Endodermal cell (in vitro differentiated cells): ENCODE data around the gene GRIA3. TPM values are rescaled to one million over a fixed set of nuclear protein-coding genes. Genes with fewer than 3 reads are reported as not detected.

Experiments
- DNase-seq: peaks from one replicate; pipeline ENCODE4 v3.0.0-alpha.2; 2017
- H3K27ac ChIP-seq: 2 replicates; pipeline ENCODE4 v1.5.1; 2013; ENCODE audit warnings: mild to moderate bottlenecking, low read depth, low read length, moderate library complexity
- H3K27me3 ChIP-seq: 2 replicates; pipeline ENCODE4 v1.6.1; 2013; ENCODE audit warnings: mild to moderate bottlenecking, low read length, moderate library complexity; ENCODE audit not compliant: insufficient read depth, control insufficient read depth, poor library complexity, severe bottlenecking
- H3K36me3 ChIP-seq: 2 replicates; pipeline ENCODE4 v1.7.0; 2013; ENCODE audit warnings: mild to moderate bottlenecking, low read length, moderate library complexity; ENCODE audit not compliant: control insufficient read depth, insufficient read depth
- H3K4me1 ChIP-seq: one replicate; pipeline ENCODE4 v1.7.0; 2013; ENCODE audit warnings: low read length; ENCODE audit not compliant: control insufficient read depth, insufficient read depth
- H3K4me3 ChIP-seq: 2 replicates; pipeline ENCODE4 v1.5.1; 2013; ENCODE audit warnings: mild to moderate bottlenecking, low read length, moderate library complexity
- H3K9ac ChIP-seq: 2 replicates; pipeline ENCODE4 v1.6.1; 2013; ENCODE audit warnings: mild to moderate bottlenecking, low read length, moderate library complexity; ENCODE audit not compliant: poor library complexity, severe bottlenecking; ENCODE audit errors: extremely low read depth
- H3K9me3 ChIP-seq: 2 replicates; pipeline ENCODE4 v1.6.1; 2013; ENCODE audit warnings: mild to moderate bottlenecking, low read length, moderate library complexity; ENCODE audit not compliant: control insufficient read depth
- H3K27ac Mint-ChIP-seq: 2 replicates; pipeline ENCODE4 v1.8.0; 2020; ENCODE audit warnings: mixed read lengths
- H3K27me3 Mint-ChIP-seq: 2 replicates; pipeline ENCODE4 v1.8.0; 2021; ENCODE audit warnings: mild to moderate bottlenecking, mixed read lengths; ENCODE audit not compliant: insufficient read depth
- H3K36me3 Mint-ChIP-seq: 2 replicates; pipeline ENCODE4 v1.8.0; 2020; ENCODE audit warnings: low read depth, mixed read lengths
- H3K4me1 Mint-ChIP-seq: 2 replicates; pipeline ENCODE4 v1.8.0; 2020; ENCODE audit warnings: mixed read lengths
- H3K4me3 Mint-ChIP-seq: 2 replicates; pipeline ENCODE4 v1.8.0; 2020; ENCODE audit warnings: mild to moderate bottlenecking, moderate library complexity, mixed read lengths
- H3K9me3 Mint-ChIP-seq: 2 replicates; pipeline ENCODE4 v1.8.0; 2020; ENCODE audit warnings: mild to moderate bottlenecking, mixed read lengths
- CTCF ChIP-seq: fragments of 200-600 bp; sonication (generic); conservative IDR thresholded peaks from 2 replicates; pipeline ENCODE4 v1.5.0; 2021; ENCODE audit warnings: antibody characterized with exemption, mild to moderate bottlenecking
- WGBS, 2 experiments: methylation state at CpG; one replicate each; pipeline versions ENCODE4 v1.1.5 to v1.1.7; 2013; ENCODE audit warnings: missing lambda C conversion rate in 2 of 2, mixed read lengths in 1 of 2; ENCODE audit not compliant: insufficient coverage in 1 of 2, insufficient read length in 1 of 2; 5-methylcytosine and 5-hydroxymethylcytosine counted together
- total RNA-seq, 2 donors: library from RNA; stranded (reverse); fragmentation: NEBNext Ultra II Directional in 1 of 2; extraction: Animal tissue kit (Norgen Biotek cat#: 25700) in 1 of 2; gene quantifications; 2 replicates in 1 of 2; 3 replicates in 1 of 2; pipeline ENCODE4 v1.2.1, GENCODE V29; 2021

The GRIA3 gene
- total RNA-seq, 2 donors from 2014 or later = 5.7 to 12.2 TPM

DNA sequence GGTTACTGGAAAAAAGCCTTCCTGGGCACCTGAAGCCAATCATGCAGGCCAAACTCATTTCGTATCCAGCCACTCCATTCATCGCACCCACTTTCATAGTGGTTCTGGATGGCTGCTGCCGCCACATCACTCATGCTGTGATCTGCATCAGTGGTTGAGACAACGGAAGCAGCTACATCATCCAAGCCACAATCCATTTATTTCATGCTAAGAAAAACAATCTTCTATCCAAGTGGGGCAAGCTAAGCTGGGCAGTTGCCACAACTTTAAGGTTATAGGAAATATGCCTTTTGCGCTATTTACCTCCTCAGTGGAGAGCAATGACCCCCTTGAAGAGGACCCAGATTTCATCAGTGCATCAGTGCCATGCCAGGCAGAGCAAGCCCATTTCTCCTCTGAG lies 124.6 kb downstream of the GRIA3 start:
- H3K27me3 ChIP-seq = no peaks in the 10 kb centered on the region
- no peak overlapping the region for H3K4me3 ChIP-seq
- TF ChIP-seq CTCF = no peak
- H3K4me3 Mint-ChIP-seq = no peak overlapping the region
- no peaks in the 10 kb centered on the region for H3K4me1 ChIP-seq
- DNase-seq = no peak
- no peak overlapping the region for H3K9ac ChIP-seq
- H3K36me3 Mint-ChIP-seq = no peaks in the 10 kb centered on the region
- 90 to 100% methylated on average over 3 to 5 of the region's 5 CpGs for WGBS, 2 experiments
- H3K27ac ChIP-seq = no peak overlapping the region
- no peaks in the 10 kb centered on the region for H3K4me1 Mint-ChIP-seq
- H3K27ac Mint-ChIP-seq = no peak overlapping the region
- H3K9me3 ChIP-seq = no peaks in the 10 kb centered on the region
- H3K36me3 ChIP-seq = no peaks in the 10 kb centered on the region
- peaks cover 60% of the 10 kb centered on the region for H3K9me3 Mint-ChIP-seq
- no peaks in the 10 kb centered on the region for H3K27me3 Mint-ChIP-seq

DNA sequence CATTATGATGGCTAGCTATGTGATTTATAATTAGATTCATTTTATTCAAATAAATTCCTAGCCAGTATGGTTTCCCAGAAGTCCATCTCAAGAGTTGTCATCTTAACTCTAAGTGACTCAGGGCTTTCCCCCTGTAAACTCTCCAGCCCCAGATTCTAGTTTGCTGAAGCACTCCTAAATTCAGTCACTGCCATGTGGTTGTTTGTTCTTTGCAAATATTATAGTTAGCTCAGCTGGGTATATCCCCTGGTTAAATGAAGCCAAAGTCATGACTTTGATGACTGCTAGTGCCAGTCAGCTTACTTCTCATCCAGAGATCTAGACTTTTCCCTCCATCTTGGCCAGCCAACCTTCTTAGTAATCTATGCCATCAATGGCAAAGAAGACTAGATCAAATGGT lies 126.0 kb downstream of the GRIA3 start:
- H3K4me1 ChIP-seq = no peaks in the 10 kb centered on the region
- no peak overlapping the region for H3K27ac Mint-ChIP-seq
- no peaks in the 10 kb centered on the region for H3K36me3 ChIP-seq
- H3K4me3 ChIP-seq = no peak overlapping the region
- peaks cover 64% of the 10 kb centered on the region for H3K9me3 Mint-ChIP-seq
- no peaks in the 10 kb centered on the region for H3K27me3 Mint-ChIP-seq
- no peaks in the 10 kb centered on the region for H3K27me3 ChIP-seq
- TF ChIP-seq CTCF = no peak
- H3K27ac ChIP-seq = no peak overlapping the region
- no peak overlapping the region for H3K4me3 Mint-ChIP-seq
- H3K4me1 Mint-ChIP-seq = no peaks in the 10 kb centered on the region
- DNase-seq = no peak
- no peak overlapping the region for H3K9ac ChIP-seq
- no peaks in the 10 kb centered on the region for H3K36me3 Mint-ChIP-seq
- no peaks in the 10 kb centered on the region for H3K9me3 ChIP-seq

DNA sequence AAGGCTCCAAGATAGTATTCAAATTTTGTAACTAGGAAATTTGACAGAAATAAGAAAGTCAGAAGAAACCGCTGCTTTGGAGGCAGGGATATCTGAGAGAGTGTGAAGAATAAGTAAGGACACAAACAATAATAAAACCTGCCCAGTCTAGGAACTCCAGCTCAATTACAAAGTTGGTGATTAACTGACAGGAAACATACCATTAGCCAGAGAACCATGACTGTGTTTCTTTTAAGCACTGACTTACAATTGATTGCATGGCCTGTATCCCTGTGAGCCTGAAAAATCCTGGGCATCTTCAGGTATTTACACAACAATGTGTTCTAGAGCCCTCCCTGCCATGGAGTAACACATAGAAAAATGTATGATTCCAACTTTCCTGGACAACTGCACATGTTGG lies 127.4 kb downstream of the GRIA3 start:
- Histone ChIP-seq H3K4me1 (no peaks in the 10 kb centered on the region), H3K9me3 (no peaks in the 10 kb centered on the region), H3K27me3 (no peaks in the 10 kb centered on the region), H3K9ac (no peak overlapping the region), H3K27ac (no peak overlapping the region), H3K36me3 (no peaks in the 10 kb centered on the region), H3K4me3 (no peak overlapping the region)
- H3K9me3 Mint-ChIP-seq = peaks cover 63% of the 10 kb centered on the region
- H3K27me3 Mint-ChIP-seq = no peaks in the 10 kb centered on the region
- H3K27ac Mint-ChIP-seq = no peak overlapping the region
- no peaks in the 10 kb centered on the region for H3K4me1 Mint-ChIP-seq
- H3K36me3 Mint-ChIP-seq = no peaks in the 10 kb centered on the region
- DNase-seq = no peak
- 100% methylated on average over 1 of the region's 1 CpG; no CpG with 5 or more reads in 1 of the 2 experiments for WGBS, 2 experiments
- H3K4me3 Mint-ChIP-seq = no peak overlapping the region
- TF ChIP-seq CTCF = no peak
